B cell (primary cell): ENCODE results near the gene ERBB4. TPM values are rescaled to one million over a fixed set of nuclear protein-coding genes. Genes with fewer than 3 reads are reported as not detected.

Experiments
- ATAC-seq: fragments of 200-7000 bp; cut with Tn5 transposase; one replicate; pipeline ENCODE4 v1.10.0; 2021; ENCODE audit warnings: low read depth, mild to moderate bottlenecking, moderate number of reproducible peaks, moderate library complexity
- CTCF ChIA-PET: fragments of 350-600 bp; sonication (Branson Sonifier 250); formaldehyde crosslinking; loops from one replicate; lab custom pipeline; 2021; ENCODE audit warnings: antibody characterized with exemption, inconsistent platforms; lab: Charles Lee
- POLR2A ChIA-PET: fragments of 350-600 bp; sonication (Branson Sonifier 250); formaldehyde crosslinking; loops from one replicate; lab custom pipeline; 2021; ENCODE audit warnings: antibody characterized with exemption; lab: Charles Lee
- DNase-seq: peaks from one replicate; pipeline ENCODE4 v3.0.0; 2013
- H2AFZ ChIP-seq: 2 replicates; pipeline ENCODE4 v1.6.1; 2012; ENCODE audit warnings: mild to moderate bottlenecking, low read depth, low read length; ENCODE audit not compliant: insufficient read depth, poor library complexity, severe bottlenecking
- H3K27ac ChIP-seq, 2 donors: 1 replicate in 1 of 2; 2 replicates in 1 of 2; pipeline ENCODE4 v1.5.1; 2012 to 2013; ENCODE audit warnings: low read length in 2 of 2, mild to moderate bottlenecking in 2 of 2, moderate library complexity in 1 of 2
- H3K27me3 ChIP-seq, 4 experiments: fragments of 200-600 bp in 1 of 4; sonication (generic) in 1 of 4; replicated peaks in 1 of 4; 1 replicate in 2 of 4; 2 replicates in 2 of 4; pipeline versions ENCODE4 v1.6.1 to v1.7.0; 2013 to 2016; ENCODE audit warnings: low read length in 3 of 4, mild to moderate bottlenecking in 2 of 4, mixed read lengths in 1 of 4, moderate library complexity in 1 of 4; ENCODE audit not compliant: insufficient read depth in 4 of 4, control insufficient read depth in 3 of 4; ENCODE audit errors: control extremely low read depth in 1 of 4
- H3K36me3 ChIP-seq, 2 experiments: replicated peaks in 1 of 2; 1 replicate in 1 of 2; 2 replicates in 1 of 2; pipeline versions ENCODE4 v1.6.1 to v1.7.1; 2013; ENCODE audit warnings: low read length in 1 of 2; ENCODE audit not compliant: insufficient read depth in 2 of 2, control insufficient read depth in 1 of 2; ENCODE audit errors: control extremely low read depth in 1 of 2, extremely low read depth in 1 of 2
- H3K4me1 ChIP-seq, 2 donors: fragments of 200-600 bp in 1 of 2; sonication (generic) in 1 of 2; 1 replicate in 1 of 2; 2 replicates in 1 of 2; pipeline versions ENCODE4 v1.5.1 to v1.6.1; 2013 to 2017; ENCODE audit warnings: low read length in 2 of 2; ENCODE audit not compliant: control insufficient read depth in 2 of 2, insufficient read depth in 2 of 2
- H3K4me2 ChIP-seq: replicated peaks from 2 replicates; pipeline ENCODE3; 2012; ENCODE audit warnings: mild to moderate bottlenecking, low read depth, low read length; ENCODE audit not compliant: poor library complexity, severe bottlenecking
- H3K4me3 ChIP-seq, 5 experiments: fragments of 200-600 bp in 1 of 5; sonication (generic) in 1 of 5; 1 replicate in 3 of 5; 2 replicates in 2 of 5; pipeline versions ENCODE4 v1.5.1 to v1.7.0; 2011 to 2016; ENCODE audit warnings: low read length in 4 of 5, mild to moderate bottlenecking in 4 of 5, low read depth in 2 of 5, control low read depth in 1 of 5, moderate library complexity in 1 of 5; ENCODE audit not compliant: insufficient read depth in 1 of 5; ENCODE audit errors: control extremely low read depth in 1 of 5, extremely low read depth in 1 of 5
- H3K79me2 ChIP-seq: fragments of 200-600 bp; sonication (generic); one replicate; pipeline ENCODE4 v1.6.0; 2016; ENCODE audit warnings: low read length; ENCODE audit not compliant: control insufficient read depth, insufficient read depth
- H3K9ac ChIP-seq: fragments of 200-600 bp; sonication (generic); 2 replicates; pipeline ENCODE4 v1.6.1; 2017; ENCODE audit warnings: mild to moderate bottlenecking, low read length, moderate library complexity
- H3K9me3 ChIP-seq, 3 donors: one replicate each; pipeline versions ENCODE4 v1.6.1 to v1.7.1; 2013; ENCODE audit warnings: low read length in 2 of 3; ENCODE audit not compliant: control insufficient read depth in 2 of 3, insufficient read depth in 1 of 3; ENCODE audit errors: control extremely low read depth in 1 of 3
- H4K20me1 ChIP-seq: 2 replicates; pipeline ENCODE4 v1.6.0; 2012; ENCODE audit warnings: mild to moderate bottlenecking, low read length; ENCODE audit not compliant: insufficient read depth, control insufficient read depth, poor library complexity, severe bottlenecking
- H3K27ac Mint-ChIP-seq: one replicate; pipeline ENCODE4 v1.8.0; 2021; ENCODE audit warnings: mixed read lengths
- H3K27me3 Mint-ChIP-seq: one replicate; pipeline ENCODE4 v1.8.0; 2021; ENCODE audit warnings: mixed read lengths
- H3K4me1 Mint-ChIP-seq: one replicate; pipeline ENCODE4 v1.8.0; 2021; ENCODE audit warnings: mixed read lengths
- H3K4me3 Mint-ChIP-seq: one replicate; pipeline ENCODE4 v1.8.0; 2021; ENCODE audit warnings: mixed read lengths
- H3K9me3 Mint-ChIP-seq: one replicate; pipeline ENCODE4 v1.8.0; 2022; ENCODE audit warnings: mixed read lengths; ENCODE audit not compliant: insufficient read depth
- EZH2 ChIP-seq: IDR thresholded peaks from 2 replicates; pipeline ENCODE4 v1.6.1; 2012; ENCODE audit warnings: borderline replicate concordance, low read depth, mild to moderate bottlenecking, moderate library complexity, low read length; ENCODE audit not compliant: insufficient read depth, poor library complexity, severe bottlenecking
- WGBS: methylation state at CpG from one replicate; pipeline ENCODE4 v1.1.5; 2013; ENCODE audit warnings: missing lambda C conversion rate; ENCODE audit not compliant: insufficient coverage; 5-methylcytosine and 5-hydroxymethylcytosine counted together
- intact Hi-C: fragments of 100-400 bp; cut with micrococcal nuclease; formaldehyde crosslinking; loops from one replicate; pipeline ENCODE4 v1.10.0; 2022
- polyA plus RNA-seq: library from polyadenylated mRNA; depleted of rRNA; stranded (reverse); fragments of >200 nt; gene quantifications from 2 replicates; pipeline ENCODE4 v1.2.3, GENCODE V29; 2012
- total RNA-seq, 2 donors: library from RNA; stranded (reverse); fragments of 120-200 nt in 1 of 2; gene quantifications; 1 replicate in 1 of 2; 2 replicates in 1 of 2; pipeline versions ENCODE4 v1.2.3 to v1.2.4, GENCODE V29; 2013 to 2022
- TF ChIP-seq, protein P1 (sequence below): fragments of 200-600 bp; IDR thresholded peaks from one replicate; pipeline ENCODE4 v1.8.0; 2022; ENCODE audit warnings: antibody characterized with exemption, mild to moderate bottlenecking

ERBB4 gene
- total and polyA plus RNA-seq, 2 donors (not counting 1 experiment from before 2014, with no cell fraction given), result not detected

DNA sequence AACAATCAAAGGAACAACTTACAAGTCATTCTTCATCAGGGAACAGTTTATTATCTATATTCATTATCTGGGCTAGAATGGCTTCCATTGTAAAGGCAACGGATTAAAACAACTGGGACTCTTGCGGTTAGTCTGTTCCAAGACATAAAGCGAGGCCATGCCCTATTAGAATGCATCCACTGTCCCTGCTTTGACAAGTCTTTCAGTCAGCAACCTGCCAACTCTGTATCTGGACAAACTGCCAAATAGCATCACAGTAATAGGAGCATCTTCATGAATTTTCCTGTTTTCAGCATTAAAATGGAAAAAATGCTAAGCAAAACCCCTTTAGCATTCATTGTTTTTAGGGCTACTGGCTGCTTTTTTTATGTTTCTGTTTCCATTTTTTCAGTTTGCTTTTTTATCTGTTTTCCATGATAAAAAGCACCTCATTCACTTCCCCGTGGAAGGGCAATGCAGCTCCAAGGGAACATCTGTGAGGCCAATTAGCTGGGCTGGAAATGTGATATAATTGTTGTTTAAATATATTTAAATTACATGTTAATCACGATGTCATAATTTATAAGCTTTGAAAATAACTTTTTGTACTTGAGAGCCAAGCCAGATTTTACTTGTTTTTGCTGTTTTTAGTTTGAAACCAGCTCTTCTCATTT, 1147.9 kb downstream of the ERBB4 start:
- no peak overlapping the region for H3K27ac ChIP-seq
- DNase-seq (no peak), ATAC-seq (no peak)
- no peaks in the 10 kb centered on the region for H3K36me3 ChIP-seq
- no peak overlapping the region for H3K27ac Mint-ChIP-seq
- ChIA-PET POLR2A (no interaction called here), CTCF (no interaction called here)
- H3K9me3 Mint-ChIP-seq, result no peaks in the 10 kb centered on the region
- H3K9me3 ChIP-seq, result no peaks in the 10 kb centered on the region
- H3K9ac ChIP-seq, result no peak overlapping the region
- no peaks in the 10 kb centered on the region for H3K79me2 ChIP-seq
- intact Hi-C loops, result no loop called here
- H4K20me1 ChIP-seq, result no peaks in the 10 kb centered on the region
- no peaks in the 10 kb centered on the region for H3K27me3 Mint-ChIP-seq
- TF ChIP-seq, protein P1, sequence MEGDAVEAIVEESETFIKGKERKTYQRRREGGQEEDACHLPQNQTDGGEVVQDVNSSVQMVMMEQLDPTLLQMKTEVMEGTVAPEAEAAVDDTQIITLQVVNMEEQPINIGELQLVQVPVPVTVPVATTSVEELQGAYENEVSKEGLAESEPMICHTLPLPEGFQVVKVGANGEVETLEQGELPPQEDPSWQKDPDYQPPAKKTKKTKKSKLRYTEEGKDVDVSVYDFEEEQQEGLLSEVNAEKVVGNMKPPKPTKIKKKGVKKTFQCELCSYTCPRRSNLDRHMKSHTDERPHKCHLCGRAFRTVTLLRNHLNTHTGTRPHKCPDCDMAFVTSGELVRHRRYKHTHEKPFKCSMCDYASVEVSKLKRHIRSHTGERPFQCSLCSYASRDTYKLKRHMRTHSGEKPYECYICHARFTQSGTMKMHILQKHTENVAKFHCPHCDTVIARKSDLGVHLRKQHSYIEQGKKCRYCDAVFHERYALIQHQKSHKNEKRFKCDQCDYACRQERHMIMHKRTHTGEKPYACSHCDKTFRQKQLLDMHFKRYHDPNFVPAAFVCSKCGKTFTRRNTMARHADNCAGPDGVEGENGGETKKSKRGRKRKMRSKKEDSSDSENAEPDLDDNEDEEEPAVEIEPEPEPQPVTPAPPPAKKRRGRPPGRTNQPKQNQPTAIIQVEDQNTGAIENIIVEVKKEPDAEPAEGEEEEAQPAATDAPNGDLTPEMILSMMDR, result no peak
- no peaks in the 10 kb centered on the region for H3K4me1 Mint-ChIP-seq
- no peak overlapping the region for H3K4me3 ChIP-seq
- H3K27me3 ChIP-seq, result no peaks in the 10 kb centered on the region
- no peak overlapping the region for H3K4me3 Mint-ChIP-seq
- no peak overlapping the region for H3K4me2 ChIP-seq
- WGBS, result 84% methylated on average over 3 of the region's 5 CpGs
- H3K4me1 ChIP-seq, result no peaks in the 10 kb centered on the region
- H2AFZ ChIP-seq, result no peak overlapping the region

DNA sequence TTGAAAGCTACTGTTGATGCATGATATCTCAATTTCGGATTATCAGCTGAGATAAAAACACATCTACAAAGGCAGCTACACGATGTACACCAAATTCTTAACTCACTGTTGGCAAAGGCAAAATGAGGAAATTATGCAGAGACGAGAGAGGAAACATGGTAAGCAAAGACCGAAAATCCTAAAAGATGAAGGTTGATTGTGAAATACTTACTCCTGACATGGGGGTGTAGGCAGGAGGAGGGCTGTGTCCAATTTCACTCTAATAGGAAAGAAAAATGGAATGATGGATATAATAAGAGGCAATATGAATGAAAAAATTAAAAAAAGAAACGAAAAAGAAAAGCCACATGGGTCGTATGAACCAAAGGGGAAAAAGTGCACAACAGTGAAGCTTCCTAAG, 1150.9 kb downstream of the ERBB4 start:
- Mint-ChIP-seq H3K9me3 (no peaks in the 10 kb centered on the region), H3K27me3 (no peaks in the 10 kb centered on the region), H3K4me1 (no peaks in the 10 kb centered on the region), H3K27ac (no peak overlapping the region), H3K4me3 (no peak overlapping the region)
- Histone ChIP-seq H3K79me2 (no peaks in the 10 kb centered on the region), H3K9me3 (no peaks in the 10 kb centered on the region), H3K4me1 (no peaks in the 10 kb centered on the region), H3K36me3 (no peaks in the 10 kb centered on the region), H3K27me3 (no peaks in the 10 kb centered on the region), H2AFZ (no peak overlapping the region), H3K4me3 (no peak overlapping the region), H4K20me1 (no peaks in the 10 kb centered on the region), H3K9ac (no peak overlapping the region), H3K4me2 (no peak overlapping the region), H3K27ac (no peak overlapping the region)
- ChIA-PET CTCF (no interaction called here), POLR2A (no interaction called here)
- no peak for DNase-seq
- no peak for ATAC-seq
- intact Hi-C loops, result no loop called here
- no CpG with 5 or more reads among the region's 6 CpGs for WGBS
- no peak for TF ChIP-seq EZH2
- TF ChIP-seq, protein P1, result no peak
